GM12878 (cell line): Measurements from ENCODE around the gene ZNF324. TPM values are rescaled to one million over a fixed set of nuclear protein-coding genes. Genes with fewer than 3 reads are reported as not detected.
A peak's percentile ranks its signal among the peaks of the same experiment; 100 is the strongest.

Experiments
- BACH1 ChIP-seq: fragments of 450-650 bp; IDR thresholded peaks from 2 replicates; pipeline ENCODE4 v1.6.1; 2017; ENCODE audit warnings: mild to moderate bottlenecking, borderline replicate concordance
- EGR1 ChIP-seq, 2 experiments: IDR thresholded peaks; 1 replicate in 1 of 2; 2 replicates in 1 of 2; pipeline ENCODE4 v1.6.1; 2011 to 2012; ENCODE audit warnings: low read depth in 2 of 2, low read length in 2 of 2, borderline replicate concordance in 1 of 2, mild to moderate bottlenecking in 1 of 2, moderate library complexity in 1 of 2
- EP300 ChIP-seq, 2 experiments: fragments of 150-350 bp in 1 of 2; IDR thresholded peaks; 2 replicates each; pipeline ENCODE4 v1.6.1; 2011 to 2012; ENCODE audit warnings: low read depth in 2 of 2, low read length in 2 of 2, borderline replicate concordance in 1 of 2, improper control_type of control experiment in 1 of 2, inconsistent platforms in 1 of 2; ENCODE audit not compliant: control insufficient read depth in 1 of 2
- EZH2 ChIP-seq: IDR thresholded peaks from 2 replicates; pipeline ENCODE4 v1.6.1; 2012; ENCODE audit warnings: low read depth, mild to moderate bottlenecking, control low read depth, inconsistent platforms, low read length, borderline replicate concordance; ENCODE audit not compliant: control insufficient read depth
- FOXM1 ChIP-seq: IDR thresholded peaks from 2 replicates; pipeline ENCODE4 v1.6.1; 2012; ENCODE audit warnings: low read depth, mild to moderate bottlenecking, inconsistent platforms, low read length, moderate library complexity
- HDGF ChIP-seq: fragments of 450-650 bp; IDR thresholded peaks from 2 replicates; pipeline ENCODE4 v1.6.1; 2016; ENCODE audit warnings: antibody characterized with exemption
- IRF5 ChIP-seq: fragments of 450-650 bp; IDR thresholded peaks from 2 replicates; pipeline ENCODE4 v1.6.1; 2017; ENCODE audit warnings: borderline replicate concordance
- KAT2A ChIP-seq: conservative IDR thresholded peaks from 2 replicates; pipeline ENCODE4 v1.6.1; 2011; ENCODE audit warnings: low read depth, low read length; ENCODE audit not compliant: control insufficient read depth
- MXI1 ChIP-seq: fragments of 150-350 bp; IDR thresholded peaks from 2 replicates; pipeline ENCODE4 v1.6.1; 2011; ENCODE audit warnings: low read depth, mild to moderate bottlenecking, inconsistent platforms, low read length, improper control_type of control experiment
- NBN ChIP-seq: fragments of 450-650 bp; IDR thresholded peaks from 2 replicates; pipeline ENCODE4 v1.6.1; 2016
- NFIC ChIP-seq: IDR thresholded peaks from 2 replicates; pipeline ENCODE4 v1.6.1; 2012; ENCODE audit warnings: low read depth, mild to moderate bottlenecking, inconsistent platforms, low read length, moderate library complexity
- PBX3 ChIP-seq: IDR thresholded peaks from 2 replicates; pipeline ENCODE4 v1.6.1; 2011; ENCODE audit warnings: mild to moderate bottlenecking, low read depth, low read length, moderate library complexity; ENCODE audit not compliant: insufficient replicate concordance
- POLR2A ChIP-seq: IDR thresholded peaks from 2 replicates; pipeline ENCODE4 v1.6.1; 2011; ENCODE audit warnings: low read depth, mild to moderate bottlenecking, low read length
- POLR2AphosphoS5 ChIP-seq: IDR thresholded peaks from 2 replicates; pipeline ENCODE4 v1.6.1; 2011; ENCODE audit warnings: mild to moderate bottlenecking, low read length, inconsistent platforms
- RAD21 ChIP-seq: IDR thresholded peaks from 2 replicates; pipeline ENCODE4 v1.6.1; 2011; ENCODE audit warnings: mild to moderate bottlenecking, low read depth, low read length, moderate library complexity; ENCODE audit not compliant: insufficient read depth
- SMC3 ChIP-seq: IDR thresholded peaks from 2 replicates; pipeline ENCODE4 v1.6.1; 2011; ENCODE audit warnings: low read length, improper control_type of control experiment, borderline replicate concordance
- SP1 ChIP-seq: IDR thresholded peaks from one replicate; pipeline ENCODE4 v1.6.1; 2011; ENCODE audit warnings: low read depth, low read length
- SREBF2 ChIP-seq: IDR thresholded peaks from 2 replicates; pipeline ENCODE4 v1.6.1; 2012; ENCODE audit warnings: mild to moderate bottlenecking, low read length
- SUPT20H ChIP-seq: IDR thresholded peaks from 2 replicates; pipeline ENCODE4 v1.6.1; 2011; ENCODE audit warnings: low read depth, mild to moderate bottlenecking, low read length, moderate library complexity, borderline replicate concordance; ENCODE audit not compliant: control insufficient read depth
- USF1 ChIP-seq: IDR thresholded peaks from 2 replicates; pipeline ENCODE4 v1.6.1; 2011; ENCODE audit warnings: borderline replicate concordance, low read depth, mild to moderate bottlenecking, moderate library complexity, mixed read lengths, low read length; ENCODE audit not compliant: insufficient read depth; ENCODE audit errors: extremely low read length
- YBX1 ChIP-seq: fragments of 450-650 bp; IDR thresholded peaks from 2 replicates; pipeline ENCODE4 v1.6.1; 2016; ENCODE audit warnings: antibody characterized with exemption
- ZSCAN29 ChIP-seq: fragments of 450-650 bp; IDR thresholded peaks from 2 replicates; pipeline ENCODE4 v1.6.1; 2017; ENCODE audit warnings: mild to moderate bottlenecking, moderate library complexity
- polyA plus RNA-seq, 11 experiments: library from polyadenylated mRNA; depleted of rRNA in 4 of 11; unstranded in 6 of 11; stranded (reverse) in 5 of 11; fragments of >200 nt; fragmentation: Nextera tagmentation in 4 of 11; fragmentation: Illumina TruSeq in 1 of 11; extraction: Ambion mirVana in 4 of 11; extraction: Trizol in 1 of 11; gene quantifications; 1 replicate in 1 of 11; 2 replicates in 10 of 11; pipeline versions ENCODE4 v1.2.1 to v1.2.3, GENCODE V29; 2011 to 2016; ENCODE audit warnings: inconsistent platforms in 2 of 11, missing spikeins in 2 of 11, low read depth in 1 of 11
- total RNA-seq, 4 experiments: library from RNA; depleted of rRNA in 3 of 4; stranded (reverse); fragments of >200 nt in 3 of 4; fragmentation: Illumina TruSeq in 1 of 4; extraction: Trizol in 1 of 4; gene quantifications; 2 replicates each; pipeline versions ENCODE4 v1.2.1 to v1.2.3, GENCODE V29; 2013 to 2021
- TF ChIP-seq, protein P1 (sequence below): IDR thresholded peaks from 2 replicates; pipeline ENCODE4 v1.6.1; 2011; ENCODE audit warnings: low read depth, mild to moderate bottlenecking, low read length, moderate library complexity, borderline replicate concordance; ENCODE audit errors: extremely low read depth
- TF ChIP-seq, protein P2 (sequence below): IDR thresholded peaks from 2 replicates; pipeline ENCODE4 v1.6.1; 2012; ENCODE audit warnings: mild to moderate bottlenecking, low read depth, low read length

ZNF324 gene
- total and polyA plus RNA-seq, 10 of the 15 experiments (the other 5 are each of a cell fraction or from before 2014, with no cell fraction given) = 0.71 to 13.9 (median 7.0) TPM

DNA sequence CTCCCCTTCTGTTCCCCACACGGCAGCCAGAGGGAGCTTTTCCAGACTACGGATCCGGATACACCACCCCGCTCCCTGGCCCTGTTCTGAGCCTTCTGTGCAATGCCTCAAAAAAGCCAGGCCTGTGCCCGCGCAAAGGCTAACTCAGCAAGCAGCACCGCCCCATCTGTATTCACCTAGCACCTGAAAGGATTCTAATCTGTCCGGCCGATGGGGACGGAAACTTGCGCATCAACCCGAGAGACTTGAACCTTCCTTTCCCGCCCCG is 52.1 kb downstream of the ZNF324 start (continued):
- TF ChIP-seq KAT2A (no peak), RAD21 (0 out of 2 replicates have a peak, but pooled peaks have one; percentile 17), IRF5 (no peak), NBN (no peak), ZSCAN29 (peak; percentile 60; the same call in 1 of the 2 replicates), BACH1 (no peak), EP300 (IDR thresholded peaks at IDR 0.05; ENCODE audit: borderline replicate concordance in 1 of 2, control insufficient read depth in 1 of 2, low read depth in 2 of 2, low read length in 2 of 2) (no peak), PBX3 (no peak), MXI1 (no peak), EZH2 (no peak), YBX1 (no peak), SUPT20H (no peak), USF1 (no peak), SP1 (no peak), NFIC (no peak), HDGF (no peak), SMC3 (peak; percentile 19; the same call in 1 of the 2 replicates), FOXM1 (no peak), POLR2AphosphoS5 (no peak), POLR2A (no peak), EGR1 (IDR thresholded peaks at IDR 0.05; ENCODE audit: borderline replicate concordance in 1 of 2, low read depth in 2 of 2, low read length in 2 of 2) (no peak), SREBF2 (no peak)
- TF ChIP-seq, protein P1, sequence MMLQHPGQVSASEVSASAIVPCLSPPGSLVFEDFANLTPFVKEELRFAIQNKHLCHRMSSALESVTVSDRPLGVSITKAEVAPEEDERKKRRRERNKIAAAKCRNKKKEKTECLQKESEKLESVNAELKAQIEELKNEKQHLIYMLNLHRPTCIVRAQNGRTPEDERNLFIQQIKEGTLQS = no peak
- TF ChIP-seq, protein P2, sequence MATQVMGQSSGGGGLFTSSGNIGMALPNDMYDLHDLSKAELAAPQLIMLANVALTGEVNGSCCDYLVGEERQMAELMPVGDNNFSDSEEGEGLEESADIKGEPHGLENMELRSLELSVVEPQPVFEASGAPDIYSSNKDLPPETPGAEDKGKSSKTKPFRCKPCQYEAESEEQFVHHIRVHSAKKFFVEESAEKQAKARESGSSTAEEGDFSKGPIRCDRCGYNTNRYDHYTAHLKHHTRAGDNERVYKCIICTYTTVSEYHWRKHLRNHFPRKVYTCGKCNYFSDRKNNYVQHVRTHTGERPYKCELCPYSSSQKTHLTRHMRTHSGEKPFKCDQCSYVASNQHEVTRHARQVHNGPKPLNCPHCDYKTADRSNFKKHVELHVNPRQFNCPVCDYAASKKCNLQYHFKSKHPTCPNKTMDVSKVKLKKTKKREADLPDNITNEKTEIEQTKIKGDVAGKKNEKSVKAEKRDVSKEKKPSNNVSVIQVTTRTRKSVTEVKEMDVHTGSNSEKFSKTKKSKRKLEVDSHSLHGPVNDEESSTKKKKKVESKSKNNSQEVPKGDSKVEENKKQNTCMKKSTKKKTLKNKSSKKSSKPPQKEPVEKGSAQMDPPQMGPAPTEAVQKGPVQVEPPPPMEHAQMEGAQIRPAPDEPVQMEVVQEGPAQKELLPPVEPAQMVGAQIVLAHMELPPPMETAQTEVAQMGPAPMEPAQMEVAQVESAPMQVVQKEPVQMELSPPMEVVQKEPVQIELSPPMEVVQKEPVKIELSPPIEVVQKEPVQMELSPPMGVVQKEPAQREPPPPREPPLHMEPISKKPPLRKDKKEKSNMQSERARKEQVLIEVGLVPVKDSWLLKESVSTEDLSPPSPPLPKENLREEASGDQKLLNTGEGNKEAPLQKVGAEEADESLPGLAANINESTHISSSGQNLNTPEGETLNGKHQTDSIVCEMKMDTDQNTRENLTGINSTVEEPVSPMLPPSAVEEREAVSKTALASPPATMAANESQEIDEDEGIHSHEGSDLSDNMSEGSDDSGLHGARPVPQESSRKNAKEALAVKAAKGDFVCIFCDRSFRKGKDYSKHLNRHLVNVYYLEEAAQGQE = no peak
